Measurements from ENCODE around the gene MBOAT2. TPM values are rescaled to one million over a fixed set of nuclear protein-coding genes. Genes with fewer than 3 reads are reported as not detected.

Gene MBOAT2
- total RNA-seq, 3 donors from 2014 or later: 36.1 to 65.6 (median 50.6) TPM

GRCh38 chr2:8821276-8822217, 181.9 kb downstream of the MBOAT2 start:
- peak; percentile 50 for ATAC-seq
- DNase-seq: no peak
- H3K4me1 ChIP-seq (ENCODE audit: low read depth): no peaks in the 10 kb centered on the region
- intact Hi-C loops (cut with DNase I, micrococcal nuclease): no loop called here
- TF ChIP-seq CTCF (IDR thresholded peaks at IDR 0.05): no peak
- H3K4me3 ChIP-seq: no peak overlapping the region
- H3K36me3 ChIP-seq (ENCODE audit: low read depth): no peaks in the 10 kb centered on the region
- H3K9me3 ChIP-seq: no peaks in the 10 kb centered on the region

GRCh38 chr2:8819948-8820347, 183.5 kb downstream of the MBOAT2 start:
- no peaks in the 10 kb centered on the region for H3K36me3 ChIP-seq (ENCODE audit: low read depth)
- H3K4me1 ChIP-seq (ENCODE audit: low read depth): no peaks in the 10 kb centered on the region
- DNase-seq (no peak), ATAC-seq (no peak)
- intact Hi-C loops (cut with DNase I, micrococcal nuclease): no loop called here
- no peaks in the 10 kb centered on the region for H3K9me3 ChIP-seq
- TF ChIP-seq CTCF (IDR thresholded peaks at IDR 0.05): no peak
- no peak overlapping the region for H3K4me3 ChIP-seq

- Histone ChIP-seq H3K4me3 (no peak overlapping the region), H3K4me1 (ENCODE audit: low read depth) (no peaks in the 10 kb centered on the region), H3K36me3 (ENCODE audit: low read depth) (no peaks in the 10 kb centered on the region), H3K9me3 (no peaks in the 10 kb centered on the region)
- no peak for ATAC-seq
- no peak for DNase-seq
- intact Hi-C loops (cut with DNase I, micrococcal nuclease): no loop called here
- no peak for TF ChIP-seq CTCF (IDR thresholded peaks at IDR 0.05)
Observed at GRCh38 chr2:8819194-8819593, 184.3 kb downstream of the MBOAT2 start.

- H3K36me3 ChIP-seq (ENCODE audit: low read depth): no peaks in the 10 kb centered on the region
- no peak for DNase-seq
Observed at GRCh38 chr2:8817221-8817620, 186.3 kb downstream of the MBOAT2 start.

GRCh38 chr2:8806885-8807704, 196.4 kb downstream of the MBOAT2 start:
- TF ChIP-seq CTCF (IDR thresholded peaks at IDR 0.05): no peak
- Histone ChIP-seq H3K9me3 (no peaks in the 10 kb centered on the region), H3K4me3 (no peak overlapping the region), H3K36me3 (ENCODE audit: low read depth) (no peaks in the 10 kb centered on the region), H3K4me1 (ENCODE audit: low read depth) (peaks cover 9% of the 10 kb centered on the region)
- intact Hi-C loops (cut with DNase I, micrococcal nuclease): no loop called here
- ATAC-seq (no peak), DNase-seq (no peak)

More at GRCh38 chr2:8817221-8817620, 186.3 kb downstream of the MBOAT2 start:
- no peak for TF ChIP-seq CTCF (IDR thresholded peaks at IDR 0.05)
- no peak overlapping the region for H3K4me3 ChIP-seq
- H3K9me3 ChIP-seq: no peaks in the 10 kb centered on the region
- intact Hi-C loops (cut with DNase I, micrococcal nuclease): no loop called here
- ATAC-seq: no peak
- no peaks in the 10 kb centered on the region for H3K4me1 ChIP-seq (ENCODE audit: low read depth)
